SK-N-SH (cell line): ENCODE results near the gene VPS51. TPM values are rescaled to one million over a fixed set of nuclear protein-coding genes. Genes with fewer than 3 reads are reported as not detected.

Experiments used
- CTCF ChIA-PET: fragments of 300-600, 350-600 bp; formaldehyde crosslinking; extraction: SDS; loops from one replicate; lab custom pipeline; 2021; lab: Yijun Ruan, JAX
- POLR2A ChIA-PET: fragments of 350-600 bp; sonication (Branson Sonifier 250); formaldehyde crosslinking; extraction: SDS; loops from one replicate; lab custom pipeline; 2020; ENCODE audit warnings: antibody characterized with exemption, inconsistent platforms; lab: Yijun Ruan, JAX
- DNase-seq: peaks from one replicate; pipeline ENCODE4 v3.0.0; 2012
- H2AFZ ChIP-seq: fragments of 200-600 bp; sonication (generic); 2 replicates; pipeline ENCODE4 v1.8.1; 2016; ENCODE audit warnings: antibody characterized with exemption, mild to moderate bottlenecking, low read depth
- H3F3A ChIP-seq: fragments of 200-600 bp; sonication (generic); replicated peaks from 2 replicates; pipeline ENCODE3; 2016; ENCODE audit warnings: antibody characterized with exemption, mild to moderate bottlenecking; ENCODE audit not compliant: insufficient read depth
- H3K27ac ChIP-seq, 2 experiments: fragments of 200-500 bp in 1 of 2; fragments of 200-600 bp in 1 of 2; sonication (Bioruptor generic) in 1 of 2; sonication (generic), shearing (Covaris generic) in 1 of 2; 2 replicates each; pipeline versions ENCODE4 v1.5.1 to v1.6.1; 2014 to 2016; ENCODE audit warnings: low read depth in 2 of 2, inconsistent platforms in 1 of 2, low read length in 1 of 2, mild to moderate bottlenecking in 1 of 2, mixed read lengths in 1 of 2
- H3K27me3 ChIP-seq: fragments of 200-600 bp; sonication (generic), shearing (Covaris generic); 2 replicates; pipeline ENCODE4 v1.6.1; 2016; ENCODE audit warnings: mixed run types; ENCODE audit not compliant: insufficient read depth
- H3K36me3 ChIP-seq, 2 experiments: fragments of 200-500 bp in 1 of 2; fragments of 200-600 bp in 1 of 2; sonication (Bioruptor generic) in 1 of 2; sonication (generic) in 1 of 2; replicated peaks in 1 of 2; 2 replicates each; pipeline versions ENCODE3 to v1.5.1; 2014 to 2016; ENCODE audit warnings: low read length in 1 of 2, mild to moderate bottlenecking in 1 of 2; ENCODE audit not compliant: insufficient read depth in 2 of 2, control insufficient read depth in 1 of 2
- H3K4me1 ChIP-seq, 2 experiments: fragments of 200-500 bp in 1 of 2; fragments of 200-600 bp in 1 of 2; sonication (Bioruptor generic) in 1 of 2; sonication (generic), shearing (Covaris generic) in 1 of 2; 2 replicates each; pipeline versions ENCODE4 v1.5.1 to v1.6.1; 2014 to 2016; ENCODE audit warnings: low read depth in 1 of 2, low read length in 1 of 2, mixed run types in 1 of 2; ENCODE audit not compliant: insufficient read depth in 2 of 2, control insufficient read depth in 1 of 2
- H3K4me2 ChIP-seq: fragments of 200-600 bp; sonication (generic), shearing (Covaris generic); 2 replicates; pipeline ENCODE4 v1.6.1; 2017; ENCODE audit warnings: mixed run types
- H3K4me3 ChIP-seq, 2 experiments: fragments of 200-500 bp in 1 of 2; fragments of 200-600 bp in 1 of 2; sonication (Bioruptor generic) in 1 of 2; sonication (generic), shearing (Covaris generic) in 1 of 2; 2 replicates each; pipeline versions ENCODE4 v1.5.1 to v1.8.1; 2014 to 2016; ENCODE audit warnings: low read depth in 2 of 2, inconsistent platforms in 1 of 2, low read length in 1 of 2, mild to moderate bottlenecking in 1 of 2, mixed read lengths in 1 of 2, moderate library complexity in 1 of 2
- H3K79me2 ChIP-seq: fragments of 200-600 bp; sonication (generic); 2 replicates; pipeline ENCODE4 v1.8.1; 2017; ENCODE audit warnings: mild to moderate bottlenecking; ENCODE audit not compliant: insufficient read depth
- H3K9ac ChIP-seq: fragments of 200-600 bp; sonication (generic); 2 replicates; pipeline ENCODE4 v1.6.1; 2017; ENCODE audit warnings: mixed run types
- H3K9me2 ChIP-seq: fragments of 200-600 bp; sonication (generic); 2 replicates; pipeline ENCODE4 v1.6.1; 2017; ENCODE audit warnings: mixed run types
- H3K9me3 ChIP-seq: fragments of 200-600 bp; sonication (generic); 2 replicates; pipeline ENCODE4 v1.6.1; 2017; ENCODE audit warnings: mixed run types, mild to moderate bottlenecking, moderate library complexity
- H4K20me1 ChIP-seq: fragments of 200-600 bp; sonication (generic); 2 replicates; pipeline ENCODE4 v1.6.1; 2017; ENCODE audit warnings: mild to moderate bottlenecking, mixed run types; ENCODE audit not compliant: insufficient read depth
- EP300 ChIP-seq, 2 experiments: IDR thresholded peaks; 2 replicates each; pipeline versions ENCODE4 v1.4.0 to v1.6.1; 2012; ENCODE audit warnings: borderline replicate concordance in 1 of 2, low read depth in 1 of 2, low read length in 1 of 2
- FOXM1 ChIP-seq: IDR thresholded peaks from 2 replicates; pipeline ENCODE4 v1.4.0; 2012; ENCODE audit warnings: low read depth, mild to moderate bottlenecking
- GATA2 ChIP-seq: sonication (generic); formaldehyde crosslinking; IDR thresholded peaks from 2 replicates; pipeline ENCODE4 v1.5.0; 2020; ENCODE audit warnings: mild to moderate bottlenecking, missing genetic modification reagents
- MEF2A ChIP-seq: IDR thresholded peaks from 2 replicates; pipeline ENCODE4 v1.4.0; 2012; ENCODE audit warnings: low read depth, borderline replicate concordance
- MXI1 ChIP-seq: IDR thresholded peaks from 2 replicates; pipeline ENCODE4 v1.6.1; 2012; ENCODE audit warnings: mild to moderate bottlenecking, low read depth, low read length, improper control_type of control experiment
- NRF1 ChIP-seq: IDR thresholded peaks from 2 replicates; pipeline ENCODE4 v1.6.1; 2012; ENCODE audit warnings: low read depth, mild to moderate bottlenecking, low read length
- RXRA ChIP-seq: IDR thresholded peaks from 2 replicates; pipeline ENCODE4 v1.4.0; 2012; ENCODE audit warnings: low read depth, mild to moderate bottlenecking, borderline replicate concordance
- SIN3A ChIP-seq: IDR thresholded peaks from 2 replicates; pipeline ENCODE4 v1.6.1; 2012; ENCODE audit warnings: low read depth, mild to moderate bottlenecking, low read length, moderate library complexity, borderline replicate concordance
- SMC3 ChIP-seq: IDR thresholded peaks from 2 replicates; pipeline ENCODE4 v1.6.1; 2012; ENCODE audit warnings: low read depth, low read length, improper control_type of control experiment
- WGBS: methylation state at CpG from one replicate; pipeline ENCODE4 v1.1.6; 2017; ENCODE audit warnings: low lambda C conversion rate; 5-methylcytosine and 5-hydroxymethylcytosine counted together
- polyA plus RNA-seq, 3 experiments: library from polyadenylated mRNA; depleted of rRNA; stranded (reverse); fragments of >200 nt; gene quantifications; 2 replicates each; pipeline ENCODE4 v1.2.3, GENCODE V29; 2012
- TF ChIP-seq, protein P1 (sequence below): IDR thresholded peaks from 2 replicates; pipeline ENCODE4 v1.4.0; 2012; ENCODE audit warnings: low read depth, borderline replicate concordance
- TF ChIP-seq, protein P2 (sequence below): fragments of 200-600 bp; sonication (generic); IDR thresholded peaks from 2 replicates; pipeline ENCODE4 v1.6.1; 2017; ENCODE audit warnings: antibody characterized with exemption, mild to moderate bottlenecking, moderate library complexity
- TF ChIP-seq, protein P3 (sequence below): IDR thresholded peaks from 2 replicates; pipeline ENCODE4 v1.6.1; 2012; ENCODE audit warnings: mild to moderate bottlenecking, low read depth, low read length, moderate library complexity

The VPS51 gene
- polyA plus RNA-seq, 1 of the 3 experiments (the other 2 are of a cell fraction), result 59.9 TPM

DNA sequence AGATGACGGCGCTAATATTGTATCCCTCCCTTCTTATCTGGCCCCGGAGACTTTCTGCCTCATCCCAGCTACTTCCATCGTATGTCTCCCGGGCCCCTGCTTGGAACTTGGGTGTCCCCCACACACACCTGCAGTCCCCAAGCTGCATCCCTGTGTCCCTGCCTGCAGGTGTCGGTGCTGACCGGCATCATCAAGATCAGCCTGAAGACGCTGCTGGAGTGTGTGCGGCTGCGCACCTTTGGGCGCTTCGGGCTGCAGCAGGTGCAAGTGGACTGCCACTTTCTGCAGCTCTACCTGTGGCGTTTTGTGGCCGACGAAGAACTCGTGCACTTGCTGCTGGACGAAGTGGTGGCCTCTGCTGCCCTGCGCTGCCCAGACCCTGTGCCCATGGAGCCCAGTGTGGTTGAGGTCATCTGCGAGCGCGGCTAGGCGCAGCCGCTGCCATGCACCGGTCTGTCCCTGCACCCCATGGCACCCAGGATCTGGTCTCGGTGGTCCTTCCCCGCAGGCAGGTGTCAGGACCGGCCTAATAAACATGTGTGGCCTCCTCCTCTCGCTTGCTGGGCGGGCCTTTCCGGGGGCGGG is 15.2 kb downstream of the VPS51 start:
- ChIA-PET CTCF (interaction anchor here (0.6 to 6.1 kb wide), 29 partner anchors 10 to 322 kb away, joined by 3 to 150 read pairs (median 3); partner anchors contain the start of genes ARL2, CAPN1, FAU and MRPL49), POLR2A (interaction anchor here (0.6 to 4.1 kb wide), 12 partner anchors 8 to 230 kb away, joined by 3 to 27 read pairs (median 6); partner anchors contain the start of genes FAU, MRPL49 and VPS51)
- Histone ChIP-seq H3K9me3 (no peaks in the 10 kb centered on the region), H3K9me2 (no peaks in the 10 kb centered on the region), H3K4me3 (no peak overlapping the region), H2AFZ (no peak overlapping the region), H3K27me3 (no peaks in the 10 kb centered on the region), H3F3A (peaks cover 13% of the 10 kb centered on the region), H3K79me2 (peaks cover 12% of the 10 kb centered on the region), H3K4me2 (peak overlapping the region; percentile 93; the same call in 1 of the 2 replicates), H3K9ac (no peak overlapping the region), H4K20me1 (peaks cover 6% of the 10 kb centered on the region; the same call in 1 of the 2 replicates), H3K4me1 (peaks cover 9 to 46% of the 10 kb centered on the region in 2 experiments; a peak in 3 of 4 replicates), H3K36me3 (peaks cover 6 to 31% of the 10 kb centered on the region in 2 experiments), H3K27ac (peak overlapping the region in 1 of 2 experiments; percentile 8; a peak in 1 of 4 replicates)
- peak; percentile 80; the same call in 1 of the 2 replicates for TF ChIP-seq MXI1
- TF ChIP-seq, protein P1, sequence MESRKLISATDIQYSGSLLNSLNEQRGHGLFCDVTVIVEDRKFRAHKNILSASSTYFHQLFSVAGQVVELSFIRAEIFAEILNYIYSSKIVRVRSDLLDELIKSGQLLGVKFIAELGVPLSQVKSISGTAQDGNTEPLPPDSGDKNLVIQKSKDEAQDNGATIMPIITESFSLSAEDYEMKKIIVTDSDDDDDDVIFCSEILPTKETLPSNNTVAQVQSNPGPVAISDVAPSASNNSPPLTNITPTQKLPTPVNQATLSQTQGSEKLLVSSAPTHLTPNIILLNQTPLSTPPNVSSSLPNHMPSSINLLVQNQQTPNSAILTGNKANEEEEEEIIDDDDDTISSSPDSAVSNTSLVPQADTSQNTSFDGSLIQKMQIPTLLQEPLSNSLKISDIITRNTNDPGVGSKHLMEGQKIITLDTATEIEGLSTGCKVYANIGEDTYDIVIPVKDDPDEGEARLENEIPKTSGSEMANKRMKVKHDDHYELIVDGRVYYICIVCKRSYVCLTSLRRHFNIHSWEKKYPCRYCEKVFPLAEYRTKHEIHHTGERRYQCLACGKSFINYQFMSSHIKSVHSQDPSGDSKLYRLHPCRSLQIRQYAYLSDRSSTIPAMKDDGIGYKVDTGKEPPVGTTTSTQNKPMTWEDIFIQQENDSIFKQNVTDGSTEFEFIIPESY, result no peak
- DNase-seq, result no peak
- WGBS, result 84% methylated on average over 18 of the region's 31 CpGs

DNA sequence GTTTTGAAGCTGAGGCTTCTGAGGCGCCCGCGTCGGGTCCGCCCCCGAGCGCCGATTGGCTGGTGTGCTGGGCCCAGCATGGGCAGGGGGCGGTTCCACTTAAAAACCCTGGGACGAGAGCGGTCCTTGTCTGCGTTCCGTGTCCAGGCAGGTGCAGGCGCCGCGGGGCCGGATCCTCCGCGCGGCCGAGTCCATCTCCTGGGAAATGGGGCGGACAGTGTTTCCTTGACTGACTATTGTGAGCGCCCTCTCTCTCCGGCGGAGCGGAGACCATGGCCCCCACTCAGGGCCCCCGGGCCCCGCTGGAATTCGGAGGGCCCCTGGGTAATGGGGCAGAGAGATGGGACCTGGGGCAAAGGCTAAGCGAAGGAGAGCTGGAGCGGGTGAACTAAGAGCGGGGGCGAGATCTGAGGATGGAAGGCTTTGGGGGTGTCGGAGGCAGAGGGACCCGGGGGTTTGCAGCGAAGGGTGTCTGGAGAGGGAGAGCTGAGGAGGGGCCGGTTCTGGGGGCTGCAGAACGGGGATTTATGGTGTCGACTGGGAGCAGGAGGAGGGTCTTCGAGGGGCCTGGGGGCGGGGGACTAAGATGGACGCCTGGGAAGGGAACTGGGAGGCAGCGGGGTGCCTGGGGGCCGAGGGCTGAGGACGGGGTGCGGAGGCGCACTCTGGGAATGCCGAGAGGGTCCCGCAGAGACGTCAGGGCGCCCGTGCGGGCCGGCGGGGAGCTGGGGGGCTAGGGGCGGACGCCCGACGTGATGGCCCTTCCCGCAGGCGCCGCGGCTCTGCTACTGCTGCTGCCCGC is 15.9 kb downstream of the VPS51 start, which contains the start of gene TM7SF2:
TSS of gene TM7SF2 (plus strand) at position 129 of the 802 bp plus-strand sequence. CDS start at position 273, 144 bp downstream.
- ChIA-PET CTCF (interaction anchor here (0.6 to 6.1 kb wide), 37 partner anchors 9 to 799 kb away, joined by 3 to 150 read pairs (median 3); partner anchors contain the start of genes ARL2, CAPN1, FAU and MRPL49), POLR2A (interaction anchor here (0.6 to 4.1 kb wide), 13 partner anchors 9 to 230 kb away, joined by 3 to 27 read pairs (median 4); partner anchors contain the start of genes ARL2, FAU and MRPL49)
- Histone ChIP-seq H3K36me3 (peaks cover 7 to 31% of the 10 kb centered on the region in 2 experiments), H3K27me3 (no peaks in the 10 kb centered on the region), H3K9me3 (no peaks in the 10 kb centered on the region), H2AFZ (no peak within 1 kb of the TSS), H4K20me1 (peaks cover 6% of the 10 kb centered on the region; the same call in 1 of the 2 replicates), H3K4me1 (peaks cover 14 to 52% of the 10 kb centered on the region in 2 experiments; a peak in 3 of 4 replicates), H3K79me2 (peaks cover 16% of the 10 kb centered on the region), H3F3A (peaks cover 13% of the 10 kb centered on the region), H3K4me2 (peak within 1 kb of the TSS; percentile 93), H3K9ac (peak within 1 kb of the TSS; percentile 38), H3K27ac (peak within 1 kb of the TSS in 1 of 2 experiments; percentile 89; a peak in 2 of 4 replicates), H3K4me3 (peak within 1 kb of the TSS; percentile 64 to 83), H3K9me2 (no peaks in the 10 kb centered on the region)
- WGBS, result 1% methylated on average over 17 of the region's 64 CpGs
- DNase-seq, result peak; percentile 98
- TF ChIP-seq SMC3 (no peak), NRF1 (no peak), SIN3A (no peak; the same call in 1 of the 2 replicates), GATA2 (no peak), RXRA (no peak), FOXM1 (no peak), EP300 (IDR thresholded peaks at IDR 0.05; ENCODE audit: borderline replicate concordance in 1 of 2, low read depth in 1 of 2, low read length in 1 of 2) (no peak), MEF2A (no peak)
- TF ChIP-seq, protein P2, sequence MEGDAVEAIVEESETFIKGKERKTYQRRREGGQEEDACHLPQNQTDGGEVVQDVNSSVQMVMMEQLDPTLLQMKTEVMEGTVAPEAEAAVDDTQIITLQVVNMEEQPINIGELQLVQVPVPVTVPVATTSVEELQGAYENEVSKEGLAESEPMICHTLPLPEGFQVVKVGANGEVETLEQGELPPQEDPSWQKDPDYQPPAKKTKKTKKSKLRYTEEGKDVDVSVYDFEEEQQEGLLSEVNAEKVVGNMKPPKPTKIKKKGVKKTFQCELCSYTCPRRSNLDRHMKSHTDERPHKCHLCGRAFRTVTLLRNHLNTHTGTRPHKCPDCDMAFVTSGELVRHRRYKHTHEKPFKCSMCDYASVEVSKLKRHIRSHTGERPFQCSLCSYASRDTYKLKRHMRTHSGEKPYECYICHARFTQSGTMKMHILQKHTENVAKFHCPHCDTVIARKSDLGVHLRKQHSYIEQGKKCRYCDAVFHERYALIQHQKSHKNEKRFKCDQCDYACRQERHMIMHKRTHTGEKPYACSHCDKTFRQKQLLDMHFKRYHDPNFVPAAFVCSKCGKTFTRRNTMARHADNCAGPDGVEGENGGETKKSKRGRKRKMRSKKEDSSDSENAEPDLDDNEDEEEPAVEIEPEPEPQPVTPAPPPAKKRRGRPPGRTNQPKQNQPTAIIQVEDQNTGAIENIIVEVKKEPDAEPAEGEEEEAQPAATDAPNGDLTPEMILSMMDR, result no peak
- TF ChIP-seq, protein P3, sequence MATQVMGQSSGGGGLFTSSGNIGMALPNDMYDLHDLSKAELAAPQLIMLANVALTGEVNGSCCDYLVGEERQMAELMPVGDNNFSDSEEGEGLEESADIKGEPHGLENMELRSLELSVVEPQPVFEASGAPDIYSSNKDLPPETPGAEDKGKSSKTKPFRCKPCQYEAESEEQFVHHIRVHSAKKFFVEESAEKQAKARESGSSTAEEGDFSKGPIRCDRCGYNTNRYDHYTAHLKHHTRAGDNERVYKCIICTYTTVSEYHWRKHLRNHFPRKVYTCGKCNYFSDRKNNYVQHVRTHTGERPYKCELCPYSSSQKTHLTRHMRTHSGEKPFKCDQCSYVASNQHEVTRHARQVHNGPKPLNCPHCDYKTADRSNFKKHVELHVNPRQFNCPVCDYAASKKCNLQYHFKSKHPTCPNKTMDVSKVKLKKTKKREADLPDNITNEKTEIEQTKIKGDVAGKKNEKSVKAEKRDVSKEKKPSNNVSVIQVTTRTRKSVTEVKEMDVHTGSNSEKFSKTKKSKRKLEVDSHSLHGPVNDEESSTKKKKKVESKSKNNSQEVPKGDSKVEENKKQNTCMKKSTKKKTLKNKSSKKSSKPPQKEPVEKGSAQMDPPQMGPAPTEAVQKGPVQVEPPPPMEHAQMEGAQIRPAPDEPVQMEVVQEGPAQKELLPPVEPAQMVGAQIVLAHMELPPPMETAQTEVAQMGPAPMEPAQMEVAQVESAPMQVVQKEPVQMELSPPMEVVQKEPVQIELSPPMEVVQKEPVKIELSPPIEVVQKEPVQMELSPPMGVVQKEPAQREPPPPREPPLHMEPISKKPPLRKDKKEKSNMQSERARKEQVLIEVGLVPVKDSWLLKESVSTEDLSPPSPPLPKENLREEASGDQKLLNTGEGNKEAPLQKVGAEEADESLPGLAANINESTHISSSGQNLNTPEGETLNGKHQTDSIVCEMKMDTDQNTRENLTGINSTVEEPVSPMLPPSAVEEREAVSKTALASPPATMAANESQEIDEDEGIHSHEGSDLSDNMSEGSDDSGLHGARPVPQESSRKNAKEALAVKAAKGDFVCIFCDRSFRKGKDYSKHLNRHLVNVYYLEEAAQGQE, result 0 out of 2 replicates have a peak, but pooled peaks have one; percentile 6
- TF ChIP-seq, protein P1, result no peak
